HFFc6 (cell line): ENCODE results near the gene RPRD1B. TPM values are rescaled to one million over a fixed set of nuclear protein-coding genes. Genes with fewer than 3 reads are reported as not detected.
A peak's percentile ranks its signal among the peaks of the same experiment; 100 is the strongest.

ENCODE experiments used
- DNase-seq: peaks from one replicate; pipeline ENCODE4 v3.0.0-alpha.2; 2018
- H3K27ac Mint-ChIP-seq: 2 replicates; pipeline ENCODE4 v1.8.0; 2020; ENCODE audit warnings: mild to moderate bottlenecking, mixed read lengths
- H3K27me3 Mint-ChIP-seq: 2 replicates; pipeline ENCODE4 v1.8.0; 2021; ENCODE audit warnings: mild to moderate bottlenecking, moderate library complexity, mixed read lengths; ENCODE audit not compliant: insufficient read depth
- H3K36me3 Mint-ChIP-seq: 2 replicates; pipeline ENCODE4 v1.8.0; 2021; ENCODE audit warnings: low read depth, mixed read lengths
- H3K4me1 Mint-ChIP-seq: 2 replicates; pipeline ENCODE4 v1.8.0; 2020; ENCODE audit warnings: low read depth, mixed read lengths
- H3K4me3 Mint-ChIP-seq: 2 replicates; pipeline ENCODE4 v1.8.0; 2020; ENCODE audit warnings: mild to moderate bottlenecking, moderate library complexity, mixed read lengths
- H3K9me3 Mint-ChIP-seq: 2 replicates; pipeline ENCODE4 v1.8.0; 2020; ENCODE audit warnings: mild to moderate bottlenecking, mixed read lengths
- CTCF ChIP-seq: fragments of 200-600 bp; sonication (generic); IDR thresholded peaks from 2 replicates; pipeline ENCODE4 v1.5.0; 2021; ENCODE audit warnings: antibody characterized with exemption, mild to moderate bottlenecking
- total RNA-seq, 6 experiments: library from RNA; stranded (reverse); fragmentation: NEBNext Ultra II Directional; extraction: Animal tissue kit (Norgen Biotek cat#: 25700); gene quantifications; 2 replicates in 1 of 6; 3 replicates in 5 of 6; pipeline ENCODE4 v1.2.3, GENCODE V29; 2021

RPRD1B gene
- total RNA-seq, 6 experiments from 2014 or later: 15.9 to 20.2 (median 19.2) TPM

GRCh38 chr20:38012332-38012731 lies 21.2 kb upstream of the RPRD1B start:
- H3K4me3 Mint-ChIP-seq: no peak overlapping the region
- DNase-seq: no peak
- no peak for TF ChIP-seq CTCF
- peaks cover 4% of the 10 kb centered on the region for H3K9me3 Mint-ChIP-seq
- peaks cover 56% of the 10 kb centered on the region for H3K36me3 Mint-ChIP-seq
- H3K27ac Mint-ChIP-seq: no peak overlapping the region
- peaks cover 2% of the 10 kb centered on the region; the same call in 1 of the 2 replicates for H3K27me3 Mint-ChIP-seq
- no peaks in the 10 kb centered on the region for H3K4me1 Mint-ChIP-seq

- TF ChIP-seq CTCF: no peak
- H3K9me3 Mint-ChIP-seq: peaks cover 16% of the 10 kb centered on the region
- H3K4me3 Mint-ChIP-seq: no peak overlapping the region
- H3K36me3 Mint-ChIP-seq: peaks cover 62% of the 10 kb centered on the region
- no peaks in the 10 kb centered on the region for H3K4me1 Mint-ChIP-seq
- peaks cover 2% of the 10 kb centered on the region; the same call in 1 of the 2 replicates for H3K27me3 Mint-ChIP-seq
- H3K27ac Mint-ChIP-seq: no peak overlapping the region
- no peak for DNase-seq
Observed at GRCh38 chr20:38013887-38014286, 19.7 kb upstream of the RPRD1B start.

- Mint-ChIP-seq H3K9me3 (peaks cover 16% of the 10 kb centered on the region), H3K36me3 (peaks cover 59% of the 10 kb centered on the region), H3K27ac (no peak overlapping the region), H3K4me1 (peaks cover 15% of the 10 kb centered on the region), H3K27me3 (peaks cover 2% of the 10 kb centered on the region; the same call in 1 of the 2 replicates), H3K4me3 (no peak overlapping the region)
- no peak for DNase-seq
- no peak for TF ChIP-seq CTCF
Observed at GRCh38 chr20:38017959-38018358, 15.6 kb upstream of the RPRD1B start.

- H3K27me3 Mint-ChIP-seq: peaks cover 2% of the 10 kb centered on the region; the same call in 1 of the 2 replicates
- peaks cover 19% of the 10 kb centered on the region for H3K4me1 Mint-ChIP-seq
- H3K27ac Mint-ChIP-seq: no peak overlapping the region
- DNase-seq: no peak
- peaks cover 55% of the 10 kb centered on the region for H3K36me3 Mint-ChIP-seq
- no peak overlapping the region for H3K4me3 Mint-ChIP-seq
- peaks cover 16% of the 10 kb centered on the region for H3K9me3 Mint-ChIP-seq
- TF ChIP-seq CTCF: no peak
Observed at GRCh38 chr20:38018385-38018784, 15.2 kb upstream of the RPRD1B start.

- H3K27ac Mint-ChIP-seq: peak overlapping the region; percentile 33; the same call in 1 of the 2 replicates
- H3K36me3 Mint-ChIP-seq: peaks cover 36% of the 10 kb centered on the region
- DNase-seq: no peak
- TF ChIP-seq CTCF: no peak
- H3K9me3 Mint-ChIP-seq: peaks cover 16% of the 10 kb centered on the region
- H3K4me1 Mint-ChIP-seq: peaks cover 33% of the 10 kb centered on the region
- no peak overlapping the region for H3K4me3 Mint-ChIP-seq
- no peaks in the 10 kb centered on the region for H3K27me3 Mint-ChIP-seq
Observed at GRCh38 chr20:38021087-38021772, 12.3 kb upstream of the RPRD1B start.
